GM12874 (cell line): ENCODE data around the gene TRIP10.
A peak's percentile ranks its signal among the peaks of the same experiment; 100 is the strongest.

Experiments
- TF ChIP-seq, protein P1 (sequence below): IDR thresholded peaks from 2 replicates; pipeline ENCODE4 v1.5.1; 2011; ENCODE audit warnings: low read depth, mild to moderate bottlenecking, control low read depth, low read length, moderate library complexity; ENCODE audit not compliant: insufficient read depth

Gene TRIP10

DNA sequence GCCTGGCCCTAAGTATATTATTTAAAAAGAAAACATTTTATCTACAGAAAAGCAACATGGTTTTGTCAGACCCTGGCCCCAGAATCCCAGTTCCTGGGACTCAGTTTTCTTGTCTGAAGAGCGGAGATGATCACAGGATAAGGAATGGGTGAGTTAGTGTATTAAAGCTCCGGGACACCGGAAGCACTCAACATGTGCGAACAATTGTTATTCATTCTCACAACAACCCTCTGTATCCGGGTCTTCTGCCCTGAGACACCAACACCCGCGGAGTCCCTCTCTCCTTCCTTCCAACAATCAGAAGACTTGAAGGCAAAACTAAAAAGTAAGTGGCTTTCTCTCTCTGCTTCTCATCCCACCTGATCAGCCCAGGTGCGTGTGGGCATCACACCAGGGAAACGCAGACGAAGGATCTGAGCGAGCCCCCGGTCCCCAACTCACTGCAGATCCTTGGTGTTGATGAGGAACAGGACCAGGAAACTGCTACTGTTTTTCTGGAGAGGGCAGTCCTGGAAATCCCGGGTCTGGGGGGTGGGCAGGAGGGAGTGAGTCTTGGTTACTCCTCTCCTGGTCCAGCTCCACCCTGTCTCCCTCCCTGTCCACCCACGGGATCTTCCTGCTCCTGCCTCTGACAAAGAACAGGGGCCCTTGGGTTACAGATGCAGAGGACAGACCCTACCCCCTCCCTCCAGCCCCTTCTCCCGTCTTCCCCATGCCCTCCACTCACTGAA is 4.1 kb upstream of the TRIP10 start:
- TF ChIP-seq, protein P1, sequence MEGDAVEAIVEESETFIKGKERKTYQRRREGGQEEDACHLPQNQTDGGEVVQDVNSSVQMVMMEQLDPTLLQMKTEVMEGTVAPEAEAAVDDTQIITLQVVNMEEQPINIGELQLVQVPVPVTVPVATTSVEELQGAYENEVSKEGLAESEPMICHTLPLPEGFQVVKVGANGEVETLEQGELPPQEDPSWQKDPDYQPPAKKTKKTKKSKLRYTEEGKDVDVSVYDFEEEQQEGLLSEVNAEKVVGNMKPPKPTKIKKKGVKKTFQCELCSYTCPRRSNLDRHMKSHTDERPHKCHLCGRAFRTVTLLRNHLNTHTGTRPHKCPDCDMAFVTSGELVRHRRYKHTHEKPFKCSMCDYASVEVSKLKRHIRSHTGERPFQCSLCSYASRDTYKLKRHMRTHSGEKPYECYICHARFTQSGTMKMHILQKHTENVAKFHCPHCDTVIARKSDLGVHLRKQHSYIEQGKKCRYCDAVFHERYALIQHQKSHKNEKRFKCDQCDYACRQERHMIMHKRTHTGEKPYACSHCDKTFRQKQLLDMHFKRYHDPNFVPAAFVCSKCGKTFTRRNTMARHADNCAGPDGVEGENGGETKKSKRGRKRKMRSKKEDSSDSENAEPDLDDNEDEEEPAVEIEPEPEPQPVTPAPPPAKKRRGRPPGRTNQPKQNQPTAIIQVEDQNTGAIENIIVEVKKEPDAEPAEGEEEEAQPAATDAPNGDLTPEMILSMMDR = no peak

DNA sequence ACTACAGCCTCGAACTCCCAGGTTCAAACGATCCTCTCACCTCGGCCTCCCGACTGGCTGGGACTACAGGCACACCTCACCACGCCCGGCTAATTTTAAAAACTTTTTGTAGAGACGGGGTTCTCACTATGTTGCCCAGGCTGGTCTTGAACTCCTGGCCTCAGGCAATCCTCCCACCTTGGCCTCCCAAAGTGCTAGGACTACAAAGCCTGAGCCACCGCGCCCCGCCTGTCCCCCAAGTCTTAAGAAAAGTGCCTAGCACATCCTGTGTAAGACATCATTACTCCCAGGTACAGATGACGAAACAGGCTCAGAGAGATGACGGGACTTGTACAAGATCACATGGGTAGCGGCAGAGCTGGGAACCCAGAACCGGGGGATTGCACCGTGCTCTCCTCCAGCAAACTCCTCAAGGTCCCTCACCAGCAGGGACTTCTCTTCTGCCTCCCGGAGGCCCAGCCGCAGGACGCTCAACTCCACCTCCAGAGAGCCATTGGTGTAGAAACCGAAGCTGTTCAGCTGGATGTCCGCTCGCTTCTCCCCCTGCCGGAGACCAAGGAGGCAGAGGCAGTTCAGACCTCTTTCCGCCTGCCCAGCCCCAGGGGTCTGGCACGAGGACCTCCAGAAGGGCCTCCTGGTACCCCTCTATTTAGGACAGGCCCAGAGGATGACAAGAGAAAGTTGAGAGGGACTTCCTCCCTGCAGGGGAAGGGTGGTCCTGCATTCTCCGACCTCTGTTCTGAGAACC is 3.1 kb upstream of the TRIP10 start:
- TF ChIP-seq, protein P1 = peak; percentile 73

DNA sequence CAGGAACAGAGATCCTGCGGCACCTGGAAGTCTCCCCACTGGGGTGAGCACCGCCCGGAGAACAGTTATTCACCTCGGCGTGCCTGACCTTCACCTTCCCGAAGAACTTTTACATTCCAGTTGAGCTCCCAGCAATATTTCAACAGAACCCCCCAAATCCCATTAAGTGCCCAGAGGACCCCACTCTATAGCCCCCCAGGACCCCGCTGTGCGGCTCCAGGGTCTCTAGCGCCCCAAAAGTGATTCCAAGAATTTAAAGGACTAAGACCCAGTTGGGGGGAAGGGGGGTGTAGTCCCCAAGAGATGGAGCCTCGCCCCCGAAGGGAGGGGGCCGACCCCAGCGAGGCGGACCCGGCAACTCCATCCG is 2.6 kb upstream of the TRIP10 start:
- TF ChIP-seq, protein P1 = no peak

DNA sequence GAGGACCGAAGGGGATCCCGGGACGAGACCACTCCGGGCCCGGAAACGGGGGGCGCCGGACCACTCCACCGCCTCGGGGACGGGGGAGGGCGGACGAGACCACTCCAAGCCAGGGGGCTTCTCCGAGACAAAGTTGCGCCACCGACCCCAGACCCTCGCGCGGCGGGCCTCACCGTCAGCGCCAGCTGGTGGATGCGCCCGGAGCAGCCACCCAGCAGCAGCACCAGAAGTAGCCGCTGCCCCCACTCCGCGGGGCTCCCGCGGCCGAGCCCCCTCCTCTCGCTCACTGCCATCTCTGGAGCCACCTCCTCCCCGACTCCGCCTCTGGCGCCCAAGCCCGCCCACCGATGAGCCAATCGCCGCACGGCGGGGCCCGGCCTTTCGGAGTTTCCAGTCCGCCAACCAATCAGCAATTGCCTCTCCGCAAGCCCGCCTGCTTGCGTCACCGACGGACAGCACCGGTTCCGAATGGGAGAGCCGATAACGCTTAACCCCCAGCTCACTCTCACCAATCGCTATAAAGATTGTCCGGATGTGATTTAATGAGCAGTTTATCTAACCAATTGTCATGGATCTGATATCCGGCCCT is 2.1 kb upstream of the TRIP10 start, which contains the start of gene GPR108:
GPR108 (minus strand) TSS at position 297 of the 589 bp plus-strand sequence; CDS start at position 293, 4 bp downstream.
- TF ChIP-seq, protein P1 = no peak

DNA sequence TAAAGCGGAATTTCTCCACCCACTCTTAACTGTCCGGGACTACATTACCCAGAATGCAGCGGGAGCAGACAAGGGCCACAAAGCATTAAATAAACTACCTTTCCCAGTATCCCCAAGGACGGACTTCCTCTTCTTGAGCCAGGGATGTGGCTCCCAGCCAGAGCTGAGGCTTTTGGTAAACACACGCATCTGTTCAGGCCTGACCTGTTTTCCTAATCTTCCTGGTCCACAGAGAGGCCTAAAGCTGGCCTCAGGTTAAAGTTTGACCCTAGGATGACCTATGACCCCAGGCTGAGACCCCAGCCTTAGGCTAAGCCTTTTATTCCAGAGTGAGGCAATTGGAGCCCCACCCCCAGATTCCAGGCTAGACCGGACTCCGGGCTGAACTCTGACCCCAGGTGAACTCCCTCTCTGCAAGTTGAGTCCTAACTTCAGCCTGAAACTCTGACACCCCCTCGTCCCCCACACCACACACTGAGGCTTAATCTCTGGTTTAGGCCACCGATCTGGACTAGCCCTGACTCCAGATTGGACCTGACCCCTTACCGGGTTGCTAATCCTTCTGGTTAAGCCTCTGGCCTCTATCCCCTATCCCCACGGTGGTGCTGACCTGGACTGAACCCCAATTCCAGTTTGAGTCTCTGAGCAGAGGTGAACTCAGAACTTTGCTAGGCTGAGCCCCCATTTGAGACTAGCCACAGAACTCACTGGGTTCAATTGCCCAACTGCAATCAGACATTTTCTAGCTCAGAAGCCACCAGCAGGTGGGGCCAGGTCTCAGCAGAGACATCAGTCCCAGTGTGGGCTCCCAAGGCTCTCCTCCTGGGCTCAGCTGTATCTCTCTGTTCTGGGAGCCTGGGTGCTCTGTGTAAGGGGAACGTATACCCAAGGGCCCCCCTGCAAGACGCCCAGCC is 1.4 kb upstream of the TRIP10 start:
- TF ChIP-seq, protein P1 = peak; percentile 75

DNA sequence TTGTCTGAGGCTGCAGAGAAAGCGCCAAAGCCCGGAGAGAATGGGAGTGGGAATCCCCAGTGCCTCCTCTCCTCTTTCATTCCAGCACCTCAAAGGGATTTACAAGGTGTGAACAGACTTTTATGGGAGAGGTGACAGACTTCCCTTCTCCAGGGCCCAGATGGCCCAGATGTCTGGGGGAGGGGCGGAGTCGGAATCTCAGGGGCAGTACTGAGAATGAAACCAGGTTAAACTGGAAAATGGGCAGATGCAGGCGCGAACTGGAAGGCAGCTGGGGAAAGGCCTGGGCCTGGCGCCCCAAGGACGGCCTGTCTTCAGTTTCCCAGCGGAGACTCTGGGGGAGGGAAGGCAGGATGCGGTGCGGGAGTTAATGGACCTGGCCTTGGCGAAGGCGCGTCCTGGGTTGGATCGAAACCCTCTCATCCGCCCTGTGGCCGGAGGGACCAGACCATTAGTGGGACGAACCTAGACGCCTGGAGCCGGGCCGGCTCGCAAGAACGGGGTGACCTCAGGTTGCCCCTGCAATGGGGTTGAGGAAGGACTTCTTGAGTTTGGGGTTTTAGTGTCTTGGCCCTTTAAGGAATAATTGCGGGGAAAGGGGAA is 592 bp upstream of the TRIP10 start:
- TF ChIP-seq, protein P1 = no peak
